H1 (cell line): ENCODE data around the gene ZNF442. TPM values are rescaled to one million over a fixed set of nuclear protein-coding genes. Genes with fewer than 3 reads are reported as not detected.

Source experiments
- BRCA1 ChIP-seq: IDR thresholded peaks from 2 replicates; pipeline ENCODE4 v1.6.1; 2012; ENCODE audit warnings: low read depth, low read length, improper control_type of control experiment
- CEBPB ChIP-seq: IDR thresholded peaks from 2 replicates; pipeline ENCODE4 v1.6.1; 2012; ENCODE audit warnings: low read depth, low read length
- CREB1 ChIP-seq: IDR thresholded peaks from 2 replicates; pipeline ENCODE4 v1.6.1; 2012; ENCODE audit warnings: inconsistent platforms
- EZH2 ChIP-seq: fragments of 200-600 bp; sonication (generic); IDR thresholded peaks from 2 replicates; pipeline ENCODE4 v1.7.1; 2012; ENCODE audit warnings: low read depth, mild to moderate bottlenecking, moderate library complexity, low read length, inconsistent platforms; ENCODE audit not compliant: severe bottlenecking
- FOSL1 ChIP-seq: IDR thresholded peaks from 2 replicates; pipeline ENCODE4 v1.6.1; 2011; ENCODE audit warnings: mild to moderate bottlenecking, low read depth, low read length, moderate library complexity; ENCODE audit not compliant: insufficient read depth
- KDM4A ChIP-seq: IDR thresholded peaks from one replicate; pipeline ENCODE4 v1.7.1; 2012; ENCODE audit warnings: low read depth, mild to moderate bottlenecking, moderate library complexity, low read length, inconsistent platforms; ENCODE audit not compliant: severe bottlenecking
- POLR2AphosphoS5 ChIP-seq: IDR thresholded peaks from 2 replicates; pipeline ENCODE4 v1.6.1; 2011; ENCODE audit warnings: low read depth, low read length
- SIN3A ChIP-seq, 2 experiments: IDR thresholded peaks in 1 of 2; conservative IDR thresholded peaks in 1 of 2; 2 replicates each; pipeline ENCODE4 v1.6.1; 2011 to 2012; ENCODE audit warnings: low read length in 2 of 2, improper control_type of control experiment in 1 of 2, low read depth in 1 of 2, mild to moderate bottlenecking in 1 of 2
- YY1 ChIP-seq: IDR thresholded peaks from 2 replicates; pipeline ENCODE4 v1.6.1; 2011; ENCODE audit warnings: low read depth, mild to moderate bottlenecking, low read length
- polyA plus RNA-seq, 7 experiments: library from polyadenylated mRNA; depleted of rRNA in 3 of 7; stranded (reverse) in 5 of 7; unstranded in 2 of 7; fragments of >200 nt in 5 of 7; fragments of 200-250 nt in 2 of 7; gene quantifications; 1 replicate in 5 of 7; 2 replicates in 1 of 7; 4 replicates in 1 of 7; pipeline versions ENCODE4 v1.2.1 to v1.2.3, GENCODE V29; 2011 to 2013; ENCODE audit warnings: missing spikeins in 2 of 7, mixed read lengths in 2 of 7
- total RNA-seq: library from RNA; stranded (reverse); fragmentation: NEBNext Ultra II Directional; extraction: Animal tissue kit (Norgen Biotek cat#: 25700); gene quantifications from 2 replicates; pipeline ENCODE4 v1.2.1, GENCODE V29; 2021
- TF ChIP-seq, protein P1 (sequence below), 3 experiments: IDR thresholded peaks; 1 replicate in 2 of 3; 2 replicates in 1 of 3; pipeline versions ENCODE4 v1.5.1 to v1.6.1; 2011; ENCODE audit warnings: low read length in 3 of 3, mild to moderate bottlenecking in 3 of 3, inconsistent platforms in 2 of 3, low read depth in 1 of 3, moderate library complexity in 1 of 3; ENCODE audit not compliant: insufficient read depth in 1 of 3; ENCODE audit errors: control extremely low read depth in 1 of 3
- TF ChIP-seq, protein P2 (sequence below): IDR thresholded peaks from 2 replicates; pipeline ENCODE4 v1.6.1; 2011; ENCODE audit warnings: low read depth, mild to moderate bottlenecking, low read length; ENCODE audit not compliant: insufficient read depth

Gene ZNF442
- total and polyA plus RNA-seq, 2 of the 8 experiments (the other 6 are each of a cell fraction or from before 2014, with no cell fraction given), result 0.60 to 2.4 TPM

DNA sequence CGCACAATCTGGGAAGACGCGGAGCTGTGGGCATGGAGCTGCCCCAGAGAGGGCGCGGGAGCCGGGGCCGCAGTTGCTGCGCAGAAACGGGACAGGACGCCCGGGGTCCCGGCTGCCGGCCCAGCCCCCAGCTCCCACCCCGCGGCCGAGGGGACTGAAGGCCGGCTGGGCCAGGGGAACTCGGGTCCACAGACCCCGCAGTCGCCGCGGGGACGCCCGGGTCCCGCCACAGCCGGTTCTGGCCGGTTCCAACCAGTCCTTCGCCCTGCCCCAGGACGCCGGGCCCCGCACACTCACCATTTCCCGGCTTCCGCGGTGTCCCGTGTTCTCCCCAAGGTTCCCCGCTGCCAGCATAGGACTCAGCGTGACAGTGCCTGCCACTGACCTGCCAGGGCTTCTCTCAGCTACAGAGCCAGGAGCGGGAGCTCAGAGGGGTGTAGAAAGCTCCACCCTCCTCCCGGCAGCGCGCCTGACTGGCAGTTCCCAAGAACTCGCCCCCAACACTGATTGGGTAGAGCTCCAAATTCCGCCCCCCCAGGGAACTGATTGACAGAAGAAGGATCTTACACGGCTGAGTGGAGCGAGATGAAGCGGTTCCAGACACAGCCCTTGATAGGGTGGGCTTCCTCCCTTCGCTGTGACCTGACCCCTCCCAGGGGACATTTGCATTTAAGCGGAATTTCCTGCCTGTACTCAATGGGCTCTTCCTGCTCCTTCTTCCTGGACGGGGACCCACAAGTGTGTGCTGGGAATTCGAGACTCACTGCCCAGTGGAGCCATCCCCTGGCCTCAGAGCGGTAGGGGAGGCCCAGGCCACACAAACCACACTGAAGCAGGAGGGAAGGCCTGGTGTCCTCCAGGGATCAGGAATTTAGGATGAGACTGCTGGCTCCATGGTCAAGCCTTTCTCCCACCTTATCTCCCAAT, at the start of gene ZNF442 (continued):
- TF ChIP-seq, protein P1, sequence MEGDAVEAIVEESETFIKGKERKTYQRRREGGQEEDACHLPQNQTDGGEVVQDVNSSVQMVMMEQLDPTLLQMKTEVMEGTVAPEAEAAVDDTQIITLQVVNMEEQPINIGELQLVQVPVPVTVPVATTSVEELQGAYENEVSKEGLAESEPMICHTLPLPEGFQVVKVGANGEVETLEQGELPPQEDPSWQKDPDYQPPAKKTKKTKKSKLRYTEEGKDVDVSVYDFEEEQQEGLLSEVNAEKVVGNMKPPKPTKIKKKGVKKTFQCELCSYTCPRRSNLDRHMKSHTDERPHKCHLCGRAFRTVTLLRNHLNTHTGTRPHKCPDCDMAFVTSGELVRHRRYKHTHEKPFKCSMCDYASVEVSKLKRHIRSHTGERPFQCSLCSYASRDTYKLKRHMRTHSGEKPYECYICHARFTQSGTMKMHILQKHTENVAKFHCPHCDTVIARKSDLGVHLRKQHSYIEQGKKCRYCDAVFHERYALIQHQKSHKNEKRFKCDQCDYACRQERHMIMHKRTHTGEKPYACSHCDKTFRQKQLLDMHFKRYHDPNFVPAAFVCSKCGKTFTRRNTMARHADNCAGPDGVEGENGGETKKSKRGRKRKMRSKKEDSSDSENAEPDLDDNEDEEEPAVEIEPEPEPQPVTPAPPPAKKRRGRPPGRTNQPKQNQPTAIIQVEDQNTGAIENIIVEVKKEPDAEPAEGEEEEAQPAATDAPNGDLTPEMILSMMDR (IDR thresholded peaks at IDR 0.05; ENCODE audit: control extremely low read depth in 1 of 3, insufficient read depth in 1 of 3, low read depth in 1 of 3, low read length in 3 of 3), result peak; percentile 40 to 76 (median 75)
- TF ChIP-seq YY1, result no peak
- TF ChIP-seq FOSL1, result no peak
- TF ChIP-seq EZH2, result no peak
- 0 out of 4 replicates have a peak, but pooled peaks have one; percentile 11 to 31 for TF ChIP-seq SIN3A (conservative IDR thresholded peaks at IDR 0.05 in 1 of 2, IDR thresholded peaks at IDR 0.05 in 1 of 2; ENCODE audit: low read depth in 1 of 2, low read length in 2 of 2)
- no peak for TF ChIP-seq CEBPB
- TF ChIP-seq KDM4A, result peak; percentile 83
- TF ChIP-seq BRCA1, result no peak
- TF ChIP-seq POLR2AphosphoS5, result peak; percentile 87
- TF ChIP-seq, protein P2, sequence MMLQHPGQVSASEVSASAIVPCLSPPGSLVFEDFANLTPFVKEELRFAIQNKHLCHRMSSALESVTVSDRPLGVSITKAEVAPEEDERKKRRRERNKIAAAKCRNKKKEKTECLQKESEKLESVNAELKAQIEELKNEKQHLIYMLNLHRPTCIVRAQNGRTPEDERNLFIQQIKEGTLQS, result no peak
- TF ChIP-seq CREB1, result peak; percentile 11; the same call in 1 of the 2 replicates
